Adrenal gland (tissue), 5 donors: Measurements from ENCODE around the gene ARHGEF10L.

ENCODE experiments used
- CTCF ChIP-seq, 6 experiments: fragments of 450-650 bp in 4 of 6; fragments of 200-600 bp in 2 of 6; sonication (generic) in 1 of 6; IDR thresholded peaks; 1 replicate in 5 of 6; 2 replicates in 1 of 6; pipeline versions ENCODE4 v1.5.1 to v1.8.0; 2016 to 2021; ENCODE audit warnings: antibody characterized with exemption in 6 of 6, mild to moderate bottlenecking in 2 of 6, moderate library complexity in 1 of 6
- POLR2A ChIP-seq, 2 donors: fragments of 450-650 bp; IDR thresholded peaks; one replicate each; pipeline ENCODE4 v1.6.1; 2017; ENCODE audit warnings: antibody characterized with exemption in 2 of 2, mild to moderate bottlenecking in 2 of 2, moderate library complexity in 1 of 2
- donor health status: DM: no; HTN: no; CAD: no.

- TF ChIP-seq CTCF (IDR thresholded peaks at IDR 0.05): no peak
- no peak for TF ChIP-seq POLR2A (IDR thresholded peaks at IDR 0.05)
These were observed 75.7 kb downstream of the ARHGEF10L start for GRCh38 chr1:17615157-17615556.
